ENCODE measurements around the gene TMCO1. TPM values are rescaled to one million over a fixed set of nuclear protein-coding genes. Genes with fewer than 3 reads are reported as not detected.
"Not testable (repeated sequence)": the region's sequence is repeated elsewhere in the genome, so short reads cannot be mapped to it uniquely, and the experiment has no call there.

The TMCO1 gene
- total RNA-seq, 2 experiments from 2014 or later: 82.9 to 102 TPM

DNA sequence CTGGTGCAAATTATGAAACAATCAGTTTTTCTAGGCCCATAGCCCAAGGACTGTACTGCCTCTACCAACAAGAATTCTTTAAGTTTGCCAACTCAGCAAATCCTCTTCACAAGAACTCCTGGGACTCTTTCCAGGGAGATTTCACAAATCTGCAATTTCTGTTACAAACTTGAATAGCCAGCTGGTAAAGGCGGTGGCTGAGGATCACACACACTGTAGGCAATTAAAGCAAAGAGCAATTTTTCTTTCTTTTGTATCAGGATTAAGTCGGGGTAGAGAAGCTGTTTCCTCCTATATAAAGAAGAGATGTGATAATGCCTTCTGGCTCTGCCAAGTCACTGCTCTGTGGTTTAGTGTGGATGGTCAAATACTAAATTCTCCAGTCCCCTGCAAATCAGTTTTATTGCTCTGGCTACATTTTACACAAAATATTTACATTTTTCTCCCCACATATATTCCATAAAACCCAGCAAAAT, 72.0 kb downstream of the TMCO1 start:
- Mint-ChIP-seq H3K27ac (peak overlapping the region; percentile 54), H3K36me3 (peaks cover 36% of the 10 kb centered on the region), H3K4me3 (peak overlapping the region; percentile 90), H3K27me3 (no peaks in the 10 kb centered on the region), H3K9me3 (ENCODE audit: low read depth) (no peaks in the 10 kb centered on the region), H3K4me1 (peaks cover 31% of the 10 kb centered on the region)
- CTCF ChIA-PET: interaction anchor here (1.2 to 2.3 kb wide), 2 partner anchors 11 to 329 kb away, joined by 4 to 12 read pairs; no protein-coding TSS in a partner anchor
- DNase-seq: no peak
- ATAC-seq: no peak

DNA sequence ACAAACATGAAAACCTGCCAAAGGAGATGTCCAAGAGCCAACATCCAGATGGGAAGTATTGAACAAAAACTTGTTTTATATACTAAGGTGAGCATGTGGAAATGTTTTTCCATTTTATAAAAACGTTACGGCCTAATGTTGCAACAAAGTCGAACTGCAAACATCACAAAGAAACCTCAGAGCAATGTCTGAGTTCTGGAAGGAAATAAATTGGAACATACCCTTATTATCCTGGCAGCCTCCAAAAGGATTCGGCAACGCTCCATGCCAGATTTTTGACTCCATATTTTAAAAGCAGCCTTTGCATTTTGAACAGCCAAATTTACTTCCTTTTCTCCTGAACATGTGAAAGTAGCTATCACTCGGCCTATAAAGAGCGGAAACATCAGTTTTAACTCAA, 73.6 kb downstream of the TMCO1 start:
- DNase-seq (no peak), ATAC-seq (no peak)
- H3K36me3 Mint-ChIP-seq: peaks cover 47% of the 10 kb centered on the region
- H3K27me3 Mint-ChIP-seq: no peaks in the 10 kb centered on the region
- H3K4me1 Mint-ChIP-seq: peaks cover 35% of the 10 kb centered on the region
- no peaks in the 10 kb centered on the region for H3K9me3 Mint-ChIP-seq (ENCODE audit: low read depth)
- no peak overlapping the region for H3K4me3 Mint-ChIP-seq
- CTCF ChIA-PET: interaction anchor here (1.1 kb wide), 1 partner anchor 11 kb away, joined by 3 read pairs; no protein-coding TSS in a partner anchor
- no peak overlapping the region for H3K27ac Mint-ChIP-seq

DNA sequence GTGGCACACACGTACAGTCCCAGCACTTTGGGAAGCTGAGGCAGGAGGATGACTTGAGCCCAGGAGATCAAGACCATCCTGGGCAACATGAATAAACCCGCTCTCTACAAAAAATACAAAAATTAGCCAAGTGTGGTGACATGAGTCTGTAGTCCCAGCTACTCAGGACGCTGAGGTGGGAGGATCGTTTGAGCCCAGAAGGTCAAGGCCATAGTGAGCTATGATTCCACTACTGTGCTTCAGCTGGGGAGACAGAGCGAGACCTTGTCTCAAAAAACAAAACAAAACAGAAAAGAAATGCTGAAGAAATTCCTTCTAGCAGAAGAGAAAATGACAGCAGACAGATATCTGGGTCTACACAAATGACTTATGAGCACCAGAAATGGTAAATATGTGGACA, 80.6 kb downstream of the TMCO1 start:
- H3K36me3 Mint-ChIP-seq: peaks cover 66% of the 10 kb centered on the region
- CTCF ChIA-PET: interaction anchor here (0.8 to 1.4 kb wide), 2 partner anchors 9 to 542 kb away, joined by 3 read pairs; no protein-coding TSS in a partner anchor
- no peaks in the 10 kb centered on the region for H3K27me3 Mint-ChIP-seq

DNA sequence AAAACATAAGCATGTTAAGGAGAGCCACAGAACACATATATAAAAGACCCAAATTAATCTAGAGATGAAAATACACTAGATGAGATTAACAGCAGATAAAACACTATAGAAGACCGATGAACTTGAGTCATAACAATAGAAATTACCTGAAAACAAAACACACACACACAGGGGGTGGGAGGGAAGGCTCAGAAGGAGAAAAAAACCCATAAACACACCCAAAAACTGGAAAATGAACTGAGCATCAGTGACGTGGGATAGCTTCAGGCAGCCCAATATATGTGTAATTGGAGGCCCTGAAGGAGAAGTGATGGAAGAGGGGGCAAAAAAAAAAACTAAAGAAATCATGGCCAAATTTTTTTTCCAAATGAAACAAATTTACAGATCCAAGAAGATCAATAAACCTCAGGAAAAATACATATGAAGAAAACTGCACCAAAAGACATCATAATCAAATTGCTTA, 81.7 kb downstream of the TMCO1 start:
- CTCF ChIA-PET: interaction anchor here (0.7 to 2.4 kb wide), 4 partner anchors 8 to 41 kb away, joined by 3 to 12 read pairs (median 4); partner anchors contain the start of gene ALDH9A1
- Mint-ChIP-seq H3K27me3 (no peaks in the 10 kb centered on the region), H3K36me3 (peaks cover 66% of the 10 kb centered on the region), H3K9me3 (ENCODE audit: low read depth) (peaks cover 7% of the 10 kb centered on the region), H3K27ac (peak overlapping the region; percentile 20), H3K4me3 (no peak overlapping the region), H3K4me1 (peaks cover 31% of the 10 kb centered on the region)
- DNase-seq (no peak), ATAC-seq (no peak)

More for the DNA sequence above, 80.6 kb downstream of the TMCO1 start:
- Mint-ChIP-seq H3K9me3 (ENCODE audit: low read depth) (peaks cover 7% of the 10 kb centered on the region), H3K27ac (no peak overlapping the region), H3K4me3 (no peak overlapping the region), H3K4me1 (peaks cover 36% of the 10 kb centered on the region)
- no peak for DNase-seq
- ATAC-seq: no peak

DNA sequence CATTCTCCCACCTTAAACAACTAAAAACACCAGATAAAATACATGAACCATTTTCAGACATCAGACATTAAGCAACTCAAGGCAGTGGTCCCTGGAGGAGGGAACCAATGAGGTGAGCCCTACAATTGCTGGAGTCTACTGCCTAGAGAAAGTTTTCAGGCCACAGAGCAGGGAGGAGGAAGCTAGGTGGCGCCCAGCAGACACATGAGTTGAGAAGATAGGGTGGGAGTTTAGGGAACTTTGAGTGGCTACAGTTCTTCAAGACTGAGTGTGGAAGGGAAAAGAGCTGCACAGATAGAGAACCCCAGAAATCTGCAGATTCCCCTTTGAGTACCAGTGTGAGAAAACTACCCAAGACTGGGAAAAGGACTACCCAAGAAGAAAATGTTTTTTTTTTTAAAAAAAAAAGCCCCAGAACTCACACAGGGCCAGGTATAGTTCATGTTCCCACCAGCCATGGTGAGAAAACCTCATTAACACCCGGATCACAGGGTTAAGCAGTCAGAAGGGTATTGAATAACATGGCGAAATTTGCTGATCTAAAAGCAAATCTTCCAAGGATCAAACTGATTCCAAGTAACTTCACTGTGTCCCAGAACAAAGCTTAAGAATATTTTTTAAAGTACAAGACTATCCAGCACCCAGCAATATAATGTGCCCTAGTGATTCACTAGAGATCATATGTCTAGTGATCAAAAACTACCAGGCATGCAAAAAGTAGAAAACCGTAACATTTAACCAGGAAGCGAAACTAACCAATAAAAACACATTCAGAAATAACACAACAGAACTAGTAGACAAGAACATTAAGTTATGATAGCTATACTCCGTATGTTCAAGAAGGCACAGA, 82.3 kb downstream of the TMCO1 start:
- ATAC-seq (no peak), DNase-seq (no peak)
- peak overlapping the region; percentile 20 for H3K27ac Mint-ChIP-seq
- no peak overlapping the region for H3K4me3 Mint-ChIP-seq
- CTCF ChIA-PET: interaction anchor here (0.7 to 2.4 kb wide), 3 partner anchors 11 to 40 kb away, joined by 3 to 12 read pairs (median 4); partner anchors contain the start of gene ALDH9A1
- H3K9me3 Mint-ChIP-seq (ENCODE audit: low read depth): peaks cover 7% of the 10 kb centered on the region
- H3K27me3 Mint-ChIP-seq: no peaks in the 10 kb centered on the region
- H3K4me1 Mint-ChIP-seq: peaks cover 28% of the 10 kb centered on the region
- H3K36me3 Mint-ChIP-seq: peaks cover 65% of the 10 kb centered on the region

DNA sequence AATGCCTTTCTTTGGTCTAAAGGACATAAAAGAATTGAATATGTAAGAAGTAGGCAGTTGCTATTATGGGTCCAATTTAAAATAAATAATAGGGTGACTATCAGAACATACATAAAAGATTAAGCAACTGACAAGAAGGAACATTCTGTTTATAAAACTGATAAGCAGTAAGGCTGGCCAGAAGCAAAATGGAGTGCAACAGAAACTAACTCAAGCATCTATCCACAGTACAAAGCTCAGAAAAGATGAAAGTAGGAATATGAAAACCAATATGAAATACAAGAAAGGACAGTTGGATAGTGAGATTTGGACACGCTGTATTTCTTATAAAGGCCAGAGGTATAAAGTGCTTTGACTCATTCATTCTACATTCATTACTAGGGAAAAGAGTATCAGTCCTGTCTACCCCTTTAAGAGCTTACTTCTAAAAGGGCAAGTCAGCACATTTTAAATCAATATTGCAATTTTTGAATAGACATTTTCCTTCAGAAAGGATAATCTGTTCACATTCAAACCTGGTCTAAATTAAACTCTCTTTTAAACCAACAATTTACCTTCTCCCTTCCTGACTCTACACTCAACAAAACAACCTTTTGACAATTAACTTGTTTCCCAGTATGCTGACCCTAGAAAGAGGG, 84.7 kb downstream of the TMCO1 start:
- ATAC-seq: no peak
- CTCF ChIA-PET: interaction anchor here (0.9 to 1.7 kb wide), 3 partner anchors 12 to 82 kb away, joined by 3 to 4 read pairs (median 4); partner anchors contain the start of gene MGST3

DNA sequence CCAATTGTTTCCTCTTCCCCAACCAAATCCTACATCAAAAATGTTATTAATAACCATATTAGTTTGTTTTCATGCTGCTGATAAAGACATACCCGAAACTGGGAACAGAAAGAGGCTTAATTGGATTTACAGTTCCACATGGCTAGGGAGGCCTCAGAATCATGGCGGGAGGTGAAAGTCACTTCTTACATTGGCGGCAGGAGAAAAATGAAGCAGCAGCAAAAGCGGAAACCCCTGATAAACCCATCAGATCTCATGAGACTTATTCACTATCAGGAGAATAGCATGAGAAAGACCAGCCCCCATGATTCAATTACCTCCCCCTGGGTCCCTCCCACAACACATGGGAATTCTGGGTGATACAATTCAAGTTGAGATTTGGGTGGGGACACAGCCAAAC, 87.9 kb downstream of the TMCO1 start:
- DNase-seq; H3K27ac Mint-ChIP-seq; H3K4me3 Mint-ChIP-seq; H3K9me3 Mint-ChIP-seq (ENCODE audit: low read depth); ATAC-seq; CTCF ChIA-PET; H3K27me3 Mint-ChIP-seq: not testable (repeated sequence)
- H3K36me3 Mint-ChIP-seq: peaks cover 64% of the 10 kb centered on the region
- H3K4me1 Mint-ChIP-seq: peaks cover 23% of the 10 kb centered on the region

More for the DNA sequence above, 84.7 kb downstream of the TMCO1 start:
- Mint-ChIP-seq H3K4me1 (peaks cover 29% of the 10 kb centered on the region), H3K9me3 (ENCODE audit: low read depth) (peaks cover 7% of the 10 kb centered on the region), H3K27ac (no peak overlapping the region), H3K4me3 (no peak overlapping the region), H3K27me3 (no peaks in the 10 kb centered on the region), H3K36me3 (peaks cover 71% of the 10 kb centered on the region)
- no peak for DNase-seq

DNA sequence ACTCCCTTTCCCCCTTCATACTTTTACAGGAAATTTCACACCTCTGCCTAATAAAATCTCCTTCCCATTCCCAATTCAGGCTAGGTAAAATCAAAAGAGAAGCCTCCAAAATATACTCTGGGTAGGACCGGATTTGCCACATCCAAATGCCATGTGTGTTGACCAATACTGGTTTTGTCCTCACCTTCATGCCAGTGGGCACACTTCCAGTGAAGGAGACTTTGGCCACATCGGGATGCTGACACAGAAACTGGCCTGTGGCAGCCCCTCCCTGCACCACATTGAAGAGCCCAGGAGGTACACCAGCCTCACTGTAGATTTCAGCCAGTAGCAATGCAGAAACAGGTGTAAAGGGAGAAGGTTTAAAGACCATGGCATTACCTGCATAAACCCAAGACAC, 88.4 kb downstream of the TMCO1 start:
- H3K27me3 Mint-ChIP-seq: no peaks in the 10 kb centered on the region
- H3K4me1 Mint-ChIP-seq: peaks cover 24% of the 10 kb centered on the region
- no peaks in the 10 kb centered on the region for H3K9me3 Mint-ChIP-seq (ENCODE audit: low read depth)
- peaks cover 65% of the 10 kb centered on the region for H3K36me3 Mint-ChIP-seq
- no peak overlapping the region for H3K4me3 Mint-ChIP-seq
- no peak overlapping the region for H3K27ac Mint-ChIP-seq
- DNase-seq (no peak), ATAC-seq (no peak)
- CTCF ChIA-PET: no interaction called here

DNA sequence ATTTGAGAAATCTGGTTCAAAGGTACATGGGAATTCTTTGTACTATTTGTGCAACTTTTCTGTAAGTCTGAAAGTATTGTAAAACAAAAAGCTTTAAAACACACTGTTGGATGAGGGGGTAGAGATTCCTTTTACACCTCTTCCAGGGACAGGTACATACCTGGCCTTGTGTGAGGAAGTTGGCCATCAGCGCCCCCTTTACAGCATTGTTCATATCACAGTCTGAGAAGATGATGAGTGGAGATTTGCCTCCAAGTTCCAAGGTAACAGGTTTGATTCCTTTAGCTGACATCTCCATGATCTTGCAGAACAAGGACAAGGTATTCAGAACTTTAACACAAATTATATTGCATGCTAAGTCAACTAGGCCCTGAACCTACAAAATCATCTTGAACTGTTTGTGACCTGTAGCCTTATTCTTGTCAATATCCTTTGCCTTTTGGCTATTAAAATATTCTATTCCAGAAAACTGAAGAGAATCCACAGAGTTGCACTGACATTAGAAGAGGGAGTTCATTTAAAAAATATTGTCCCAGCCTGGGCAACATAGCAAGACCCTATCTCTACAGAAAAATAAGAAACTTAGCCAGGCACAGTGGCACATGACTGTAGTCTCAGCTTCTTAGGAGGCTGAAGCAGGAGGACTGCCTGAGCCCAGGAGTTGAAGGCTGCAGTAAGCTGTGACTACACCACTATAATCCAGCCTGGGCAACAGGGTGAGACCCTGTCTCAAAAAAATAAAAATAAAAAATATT, 89.2 kb downstream of the TMCO1 start:
- H3K4me1 Mint-ChIP-seq: peaks cover 21% of the 10 kb centered on the region
- H3K9me3 Mint-ChIP-seq (ENCODE audit: low read depth): no peaks in the 10 kb centered on the region
- peaks cover 62% of the 10 kb centered on the region for H3K36me3 Mint-ChIP-seq
- ATAC-seq (no peak), DNase-seq (no peak)
- H3K4me3 Mint-ChIP-seq: no peak overlapping the region
- no peaks in the 10 kb centered on the region for H3K27me3 Mint-ChIP-seq
- CTCF ChIA-PET: interaction anchor here (0.9 kb wide), 1 partner anchor 8 kb away, joined by 3 read pairs; no protein-coding TSS in a partner anchor
- H3K27ac Mint-ChIP-seq: peak overlapping the region; percentile 14

DNA sequence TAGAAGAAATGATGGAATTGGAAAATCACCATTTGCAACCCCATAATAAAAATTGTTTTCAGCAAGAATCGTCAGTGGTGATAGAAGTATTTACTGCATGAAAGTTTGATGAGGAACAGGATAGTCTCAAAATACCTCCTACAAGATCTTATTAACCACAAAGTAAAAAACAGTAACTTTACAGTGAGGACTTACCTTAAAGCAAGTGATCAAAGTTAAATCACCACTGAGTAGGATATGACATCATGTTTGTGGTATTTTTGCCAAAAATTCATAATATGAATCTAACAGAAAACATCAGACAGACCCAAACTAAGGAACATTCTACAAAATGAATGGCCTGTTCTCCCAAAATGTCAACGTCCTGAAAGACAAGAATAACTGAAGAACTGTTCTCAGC, 90.2 kb downstream of the TMCO1 start:
- peak overlapping the region; percentile 58 for H3K27ac Mint-ChIP-seq
- H3K9me3 Mint-ChIP-seq (ENCODE audit: low read depth): no peaks in the 10 kb centered on the region
- peaks cover 61% of the 10 kb centered on the region for H3K36me3 Mint-ChIP-seq
- no peak overlapping the region for H3K4me3 Mint-ChIP-seq
- H3K27me3 Mint-ChIP-seq: no peaks in the 10 kb centered on the region
- no peak for DNase-seq
- H3K4me1 Mint-ChIP-seq: peaks cover 19% of the 10 kb centered on the region
- peak; percentile 45 for ATAC-seq
- CTCF ChIA-PET: no interaction called here
